Caco-2 (cell line): ENCODE data around the gene KCNG3. TPM values are rescaled to one million over a fixed set of nuclear protein-coding genes. Genes with fewer than 3 reads are reported as not detected.

Source experiments
- BruUV-seq: library from RNA; stranded (reverse); fragments of 400-500 nt; replicated peaks from 2 replicates; lab custom pipeline; 2021; lab: Mats Ljungman, UMichigan
- CTCF ChIA-PET: fragments of 300-600 bp; sonication (Branson Sonifier 250); formaldehyde crosslinking; loops from one replicate; lab custom pipeline; 2022; ENCODE audit warnings: antibody characterized with exemption; lab: Charles Lee
- POLR2A ChIA-PET: fragments of 300-600 bp; sonication (Branson Sonifier 250); formaldehyde crosslinking; loops from one replicate; lab custom pipeline; 2022; ENCODE audit warnings: antibody characterized with exemption; lab: Charles Lee
- DNase-seq, 2 experiments: peaks; one replicate each; pipeline versions ENCODE4 v3.0.0 to v3.0.0-alpha.2; 2020 to 2022
- H3K27me3 ChIP-seq: replicated peaks from 2 replicates; pipeline ENCODE4 v1.6.0; 2011; ENCODE audit warnings: low read length; ENCODE audit not compliant: control insufficient read depth, insufficient read depth
- H3K36me3 ChIP-seq: 2 replicates; pipeline ENCODE4 v1.5.1; 2011; ENCODE audit warnings: low read length; ENCODE audit not compliant: control insufficient read depth, insufficient read depth
- H3K4me1 ChIP-seq: fragments of 250-450 bp; sonication (Bioruptor Pico); 2 replicates; pipeline ENCODE4 v1.5.1; 2020; ENCODE audit warnings: mild to moderate bottlenecking
- H3K4me3 ChIP-seq: 2 replicates; pipeline ENCODE4 v1.5.1; 2011; ENCODE audit warnings: low read depth, mild to moderate bottlenecking, control low read depth, low read length
- H3K9me3 ChIP-seq: fragments of 250-450 bp; sonication (Bioruptor Pico); 2 replicates; pipeline ENCODE4 v1.5.1; 2020; ENCODE audit warnings: mild to moderate bottlenecking, moderate library complexity
- H3K27ac Mint-ChIP-seq: one replicate; pipeline ENCODE4 v1.8.0; 2022; ENCODE audit warnings: mixed read lengths; ENCODE audit not compliant: unreplicated experiment
- H3K27me3 Mint-ChIP-seq: one replicate; pipeline ENCODE4 v1.8.0; 2022; ENCODE audit warnings: mixed read lengths; ENCODE audit not compliant: insufficient read depth, unreplicated experiment
- H3K36me3 Mint-ChIP-seq: one replicate; pipeline ENCODE4 v1.8.0; 2022; ENCODE audit warnings: mild to moderate bottlenecking, mixed read lengths; ENCODE audit not compliant: insufficient read depth, unreplicated experiment
- H3K4me1 Mint-ChIP-seq: one replicate; pipeline ENCODE4 v1.8.0; 2022; ENCODE audit warnings: low read depth, mixed read lengths; ENCODE audit not compliant: unreplicated experiment
- H3K4me3 Mint-ChIP-seq: one replicate; pipeline ENCODE4 v1.8.0; 2022; ENCODE audit warnings: mild to moderate bottlenecking, moderate library complexity, mixed read lengths; ENCODE audit not compliant: unreplicated experiment
- H3K9me3 Mint-ChIP-seq: one replicate; pipeline ENCODE4 v1.8.0; 2022; ENCODE audit warnings: mixed read lengths; ENCODE audit not compliant: unreplicated experiment
- CTCF ChIP-seq, 2 experiments: fragments of 200-600 bp in 1 of 2; IDR thresholded peaks; 1 replicate in 1 of 2; 2 replicates in 1 of 2; pipeline versions ENCODE4 v1.5.1 to v1.8.0; 2011 to 2022; ENCODE audit warnings: antibody characterized with exemption in 1 of 2, control low read depth in 1 of 2, inconsistent platforms in 1 of 2, low read depth in 1 of 2, low read length in 1 of 2, mild to moderate bottlenecking in 1 of 2, moderate library complexity in 1 of 2; ENCODE audit not compliant: insufficient read depth in 1 of 2, severe bottlenecking in 1 of 2, unreplicated experiment in 1 of 2
- intact Hi-C: fragments of 100-400 bp; cut with micrococcal nuclease; formaldehyde crosslinking; loops from one replicate; pipeline ENCODE4 v1.10.0; 2022; ENCODE audit not compliant: unreplicated experiment
- total RNA-seq: library from RNA; stranded (reverse); gene quantifications from 2 replicates; pipeline ENCODE4 v1.2.3, GENCODE V29; 2022

The KCNG3 gene
- total RNA-seq, 1 experiment from 2014 or later, result 1.1 TPM

GRCh38 chr2:42457011-42457410 lies 36.8 kb downstream of the KCNG3 start:
- peak in 1 of 2 experiments; percentile 9 for TF ChIP-seq CTCF (IDR thresholded peaks at IDR 0.05; ENCODE audit: insufficient read depth in 1 of 2, low read depth in 1 of 2, low read length in 1 of 2, severe bottlenecking in 1 of 2, unreplicated experiment in 1 of 2)
- DNase-seq, result no peak
- BruUV-seq, result no TSS peak
- no peaks in the 10 kb centered on the region; the same call in 1 of the 2 replicates for H3K27me3 ChIP-seq
- no peaks in the 10 kb centered on the region for H3K9me3 Mint-ChIP-seq
- H3K36me3 Mint-ChIP-seq, result peaks cover 4% of the 10 kb centered on the region
- H3K4me1 Mint-ChIP-seq, result no peaks in the 10 kb centered on the region
- no peaks in the 10 kb centered on the region for H3K9me3 ChIP-seq
- H3K27me3 Mint-ChIP-seq, result no peaks in the 10 kb centered on the region
- H3K4me3 Mint-ChIP-seq, result no peak overlapping the region
- H3K4me1 ChIP-seq, result no peaks in the 10 kb centered on the region
- no peak overlapping the region for H3K27ac Mint-ChIP-seq
- no peak overlapping the region for H3K4me3 ChIP-seq
- ChIA-PET POLR2A (no interaction called here), CTCF (interaction anchor here (0.7 to 0.8 kb wide), 2 partner anchors 96 to 151 kb away, joined by 3 read pairs; partner anchors contain the start of gene COX7A2L)
- intact Hi-C loops, result no loop called here
- no peaks in the 10 kb centered on the region for H3K36me3 ChIP-seq

GRCh38 chr2:42456126-42456839 lies 37.5 kb downstream of the KCNG3 start:
- H3K27ac Mint-ChIP-seq, result no peak overlapping the region

GRCh38 chr2:42452545-42452944 lies 41.2 kb downstream of the KCNG3 start:
- ChIA-PET CTCF (no interaction called here), POLR2A (no interaction called here)
- Mint-ChIP-seq H3K4me3 (no peak overlapping the region), H3K36me3 (peaks cover 3% of the 10 kb centered on the region), H3K9me3 (no peaks in the 10 kb centered on the region), H3K27ac (no peak overlapping the region), H3K4me1 (no peaks in the 10 kb centered on the region), H3K27me3 (no peaks in the 10 kb centered on the region)
- intact Hi-C loops, result no loop called here
- Histone ChIP-seq H3K4me1 (no peaks in the 10 kb centered on the region), H3K9me3 (no peaks in the 10 kb centered on the region), H3K36me3 (no peaks in the 10 kb centered on the region), H3K4me3 (no peak overlapping the region), H3K27me3 (no peaks in the 10 kb centered on the region; the same call in 1 of the 2 replicates)
- no peak for DNase-seq
- no TSS peak for BruUV-seq
- no peak for TF ChIP-seq CTCF (IDR thresholded peaks at IDR 0.05; ENCODE audit: insufficient read depth in 1 of 2, low read depth in 1 of 2, low read length in 1 of 2, severe bottlenecking in 1 of 2, unreplicated experiment in 1 of 2)

More at GRCh38 chr2:42456126-42456839, 37.5 kb downstream of the KCNG3 start:
- Mint-ChIP-seq H3K9me3 (no peaks in the 10 kb centered on the region), H3K27me3 (no peaks in the 10 kb centered on the region), H3K36me3 (peaks cover 4% of the 10 kb centered on the region), H3K4me3 (no peak overlapping the region), H3K4me1 (no peaks in the 10 kb centered on the region)
- BruUV-seq, result no TSS peak
- Histone ChIP-seq H3K36me3 (no peaks in the 10 kb centered on the region), H3K9me3 (no peaks in the 10 kb centered on the region), H3K27me3 (no peaks in the 10 kb centered on the region; the same call in 1 of the 2 replicates), H3K4me1 (no peaks in the 10 kb centered on the region), H3K4me3 (no peak overlapping the region)
- POLR2A ChIA-PET, result no interaction called here
- DNase-seq, result no peak
- no peak for TF ChIP-seq CTCF (IDR thresholded peaks at IDR 0.05; ENCODE audit: insufficient read depth in 1 of 2, low read depth in 1 of 2, low read length in 1 of 2, severe bottlenecking in 1 of 2, unreplicated experiment in 1 of 2)
- CTCF ChIA-PET, result interaction anchor here (0.7 to 0.8 kb wide), 2 partner anchors 95 to 152 kb away, joined by 3 read pairs; partner anchors contain the start of gene COX7A2L
- intact Hi-C loops, result no loop called here
